RWPE2 (cell line): ENCODE data around the gene ZBTB21.

Source experiments
- ATAC-seq: fragments of 200-7000 bp; cut with Tn5 transposase; 3 replicates; pipeline ENCODE4 v1.9.1; 2021; ENCODE audit warnings: low read depth
- DNase-seq: peaks from one replicate; pipeline ENCODE4 v3.0.0-alpha.2; 2020; ENCODE audit warnings: low spot score
- H3K27ac ChIP-seq: fragments of 450-650 bp; 2 replicates; pipeline ENCODE4 v1.5.1; 2017; ENCODE audit warnings: mild to moderate bottlenecking; ENCODE audit not compliant: poor library complexity, severe bottlenecking
- H3K27me3 ChIP-seq: fragments of 250-450 bp; sonication (Bioruptor Pico); 2 replicates; pipeline ENCODE4 v1.5.1; 2021; ENCODE audit warnings: mild to moderate bottlenecking, moderate library complexity; ENCODE audit not compliant: insufficient read depth, poor library complexity, severe bottlenecking
- H3K36me3 ChIP-seq: fragments of 250-450 bp; sonication (Bioruptor Pico); 2 replicates; pipeline ENCODE4 v1.5.1; 2020; ENCODE audit warnings: low read depth, mild to moderate bottlenecking, moderate library complexity
- H3K4me1 ChIP-seq: fragments of 250-450 bp; sonication (Bioruptor Pico); 2 replicates; pipeline ENCODE4 v1.5.1; 2021; ENCODE audit warnings: mild to moderate bottlenecking, moderate library complexity; ENCODE audit not compliant: insufficient read depth, poor library complexity, severe bottlenecking
- H3K4me3 ChIP-seq: fragments of 250-450 bp; sonication (Bioruptor Pico); 2 replicates; pipeline ENCODE4 v1.5.1; 2021; ENCODE audit warnings: mild to moderate bottlenecking, moderate library complexity; ENCODE audit not compliant: severe bottlenecking
- H3K9me3 ChIP-seq: fragments of 250-450 bp; sonication (Bioruptor Pico); 2 replicates; pipeline ENCODE4 v1.5.1; 2021; ENCODE audit warnings: mild to moderate bottlenecking, moderate library complexity; ENCODE audit not compliant: severe bottlenecking
- CTCF ChIP-seq: fragments of 450-650 bp; IDR thresholded peaks from one replicate; pipeline ENCODE4 v1.5.1; 2017; ENCODE audit warnings: mild to moderate bottlenecking, moderate library complexity; ENCODE audit not compliant: poor library complexity, severe bottlenecking

The ZBTB21 gene

GRCh38 chr21:42021371-42022090 lies 11.4 kb upstream of the ZBTB21 start:
- DNase-seq = no peak
- no peak for TF ChIP-seq CTCF

GRCh38 chr21:42019706-42020105 lies 9.5 kb upstream of the ZBTB21 start:
- no peaks in the 10 kb centered on the region for H3K4me1 ChIP-seq
- no peaks in the 10 kb centered on the region for H3K9me3 ChIP-seq
- no peak for DNase-seq
- H3K27ac ChIP-seq = no peak overlapping the region
- no peak overlapping the region for H3K4me3 ChIP-seq
- H3K27me3 ChIP-seq = no peaks in the 10 kb centered on the region
- no peak for TF ChIP-seq CTCF
- H3K36me3 ChIP-seq = no peaks in the 10 kb centered on the region
- no peak for ATAC-seq

More at GRCh38 chr21:42021371-42022090, 11.4 kb upstream of the ZBTB21 start:
- no peak overlapping the region for H3K4me3 ChIP-seq
- no peak for ATAC-seq
- H3K36me3 ChIP-seq = no peaks in the 10 kb centered on the region
- H3K27me3 ChIP-seq = no peaks in the 10 kb centered on the region
- H3K27ac ChIP-seq = no peak overlapping the region
- H3K4me1 ChIP-seq = no peaks in the 10 kb centered on the region
- H3K9me3 ChIP-seq = no peaks in the 10 kb centered on the region

GRCh38 chr21:42019101-42019605 lies 9.0 kb upstream of the ZBTB21 start:
- H3K27ac ChIP-seq = no peak overlapping the region
- H3K4me1 ChIP-seq = no peaks in the 10 kb centered on the region
- no peaks in the 10 kb centered on the region for H3K27me3 ChIP-seq
- peak; percentile 76 for ATAC-seq
- no peaks in the 10 kb centered on the region for H3K36me3 ChIP-seq
- H3K9me3 ChIP-seq = no peaks in the 10 kb centered on the region
- no peak overlapping the region for H3K4me3 ChIP-seq
- no peak for DNase-seq
- TF ChIP-seq CTCF = no peak

GRCh38 chr21:42017022-42017421 lies 6.9 kb upstream of the ZBTB21 start:
- Histone ChIP-seq H3K9me3 (no peaks in the 10 kb centered on the region), H3K27me3 (no peaks in the 10 kb centered on the region), H3K27ac (no peak overlapping the region), H3K4me3 (no peak overlapping the region), H3K36me3 (no peaks in the 10 kb centered on the region), H3K4me1 (no peaks in the 10 kb centered on the region)
- no peak for DNase-seq
- no peak for TF ChIP-seq CTCF
- no peak for ATAC-seq

GRCh38 chr21:42016364-42016985 lies 6.3 kb upstream of the ZBTB21 start:
- Histone ChIP-seq H3K4me1 (no peaks in the 10 kb centered on the region), H3K9me3 (no peaks in the 10 kb centered on the region), H3K36me3 (no peaks in the 10 kb centered on the region), H3K27ac (no peak overlapping the region), H3K27me3 (no peaks in the 10 kb centered on the region), H3K4me3 (no peak overlapping the region)
- TF ChIP-seq CTCF = no peak
- no peak for ATAC-seq
- no peak for DNase-seq
